Panc1 (cell line): ENCODE measurements around the gene CACNA1B. TPM values are rescaled to one million over a fixed set of nuclear protein-coding genes. Genes with fewer than 3 reads are reported as not detected.

ENCODE experiments used
- ATAC-seq: fragments of 200-7000 bp; cut with Tn5 transposase; 2 replicates; pipeline ENCODE4 v1.9.1; 2020; ENCODE audit warnings: mild to moderate bottlenecking, moderate library complexity
- BruUV-seq: library from RNA; stranded (reverse); fragments of 400-500 nt; replicated peaks from 2 replicates; lab custom pipeline; 2021; lab: Mats Ljungman, UMichigan
- CTCF ChIA-PET: fragments of 300-600 bp; sonication (Branson Sonifier 250); formaldehyde crosslinking; loops from one replicate; lab custom pipeline; 2022; ENCODE audit warnings: antibody characterized with exemption; lab: Charles Lee
- POLR2A ChIA-PET: fragments of 300-600 bp; sonication (Branson Sonifier 250); formaldehyde crosslinking; loops from one replicate; lab custom pipeline; 2022; ENCODE audit warnings: antibody characterized with exemption; lab: Charles Lee
- DNase-seq: peaks from one replicate; pipeline ENCODE4 v3.0.0-alpha.2; 2010; ENCODE audit warnings: low read depth, low spot score
- H3K27ac ChIP-seq: 2 replicates; pipeline ENCODE4 v1.5.1; 2011; ENCODE audit warnings: mild to moderate bottlenecking, low read length, inconsistent platforms
- H3K27me3 ChIP-seq: fragments of 200-500 bp; sonication (Bioruptor generic); 2 replicates; pipeline ENCODE4 v1.6.0; 2014; ENCODE audit warnings: low read length, inconsistent platforms; ENCODE audit not compliant: control insufficient read depth, insufficient read depth
- H3K36me3 ChIP-seq: fragments of 200-500 bp; sonication (Bioruptor generic); 2 replicates; pipeline ENCODE4 v1.5.1; 2014; ENCODE audit warnings: inconsistent platforms, mild to moderate bottlenecking, low read length, moderate library complexity; ENCODE audit not compliant: control insufficient read depth, insufficient read depth
- H3K4me1 ChIP-seq: 2 replicates; pipeline ENCODE4 v1.5.1; 2011; ENCODE audit warnings: inconsistent platforms, mild to moderate bottlenecking, low read length, moderate library complexity; ENCODE audit not compliant: control insufficient read depth, insufficient read depth
- H3K4me3 ChIP-seq, 2 experiments: 2 replicates each; pipeline ENCODE4 v1.5.1; 2011 to 2012; ENCODE audit warnings: low read depth in 2 of 2, low read length in 2 of 2, mild to moderate bottlenecking in 2 of 2, inconsistent platforms in 1 of 2, moderate library complexity in 1 of 2
- H3K9me3 ChIP-seq: fragments of 200-500 bp; sonication (Bioruptor generic); 2 replicates; pipeline ENCODE4 v1.5.1; 2014; ENCODE audit warnings: low read depth, mild to moderate bottlenecking, inconsistent platforms, low read length, moderate library complexity; ENCODE audit not compliant: control insufficient read depth, insufficient read depth
- POLR2AphosphoS5 ChIP-seq: IDR thresholded peaks from 2 replicates; pipeline ENCODE4 v1.6.1; 2012; ENCODE audit warnings: mild to moderate bottlenecking, low read depth, low read length, moderate library complexity
- REST ChIP-seq, 2 experiments: IDR thresholded peaks; 2 replicates each; pipeline ENCODE4 v1.6.1; 2011 to 2012; ENCODE audit warnings: low read depth in 2 of 2, control low read depth in 1 of 2, low read length in 1 of 2, mild to moderate bottlenecking in 1 of 2, moderate library complexity in 1 of 2; ENCODE audit not compliant: insufficient read depth in 1 of 2
- SIN3A ChIP-seq: IDR thresholded peaks from 2 replicates; pipeline ENCODE4 v1.6.1; 2012; ENCODE audit warnings: low read depth, mild to moderate bottlenecking, low read length, moderate library complexity, borderline replicate concordance; ENCODE audit not compliant: insufficient read depth
- TCF7L2 ChIP-seq: IDR thresholded peaks from 2 replicates; pipeline ENCODE4 v1.6.1; 2011; ENCODE audit warnings: mild to moderate bottlenecking, low read depth, low read length, inconsistent platforms
- in situ Hi-C: cut with HindIII; loops from 2 replicates; pipeline ENCODE4 v1.10.0; 2016; ENCODE audit warnings: low sequenced_read_pairs, low pct_unique_long_range_greater_than_20kb
- intact Hi-C: fragments of 100-400 bp; cut with micrococcal nuclease; formaldehyde crosslinking; loops from one replicate; pipeline ENCODE4 v1.10.0; 2022; ENCODE audit not compliant: unreplicated experiment
- total RNA-seq: library from RNA; stranded (reverse); gene quantifications from one replicate; pipeline ENCODE4 v1.2.1, GENCODE V29; 2021; ENCODE audit not compliant: unreplicated experiment
- TF ChIP-seq, protein P1 (sequence below): fragments of 450-650 bp; IDR thresholded peaks from 2 replicates; pipeline ENCODE4 v1.5.1; 2017; ENCODE audit warnings: mild to moderate bottlenecking

The CACNA1B gene
- total RNA-seq, 1 experiment from 2014 or later, result 0.49 TPM

DNA sequence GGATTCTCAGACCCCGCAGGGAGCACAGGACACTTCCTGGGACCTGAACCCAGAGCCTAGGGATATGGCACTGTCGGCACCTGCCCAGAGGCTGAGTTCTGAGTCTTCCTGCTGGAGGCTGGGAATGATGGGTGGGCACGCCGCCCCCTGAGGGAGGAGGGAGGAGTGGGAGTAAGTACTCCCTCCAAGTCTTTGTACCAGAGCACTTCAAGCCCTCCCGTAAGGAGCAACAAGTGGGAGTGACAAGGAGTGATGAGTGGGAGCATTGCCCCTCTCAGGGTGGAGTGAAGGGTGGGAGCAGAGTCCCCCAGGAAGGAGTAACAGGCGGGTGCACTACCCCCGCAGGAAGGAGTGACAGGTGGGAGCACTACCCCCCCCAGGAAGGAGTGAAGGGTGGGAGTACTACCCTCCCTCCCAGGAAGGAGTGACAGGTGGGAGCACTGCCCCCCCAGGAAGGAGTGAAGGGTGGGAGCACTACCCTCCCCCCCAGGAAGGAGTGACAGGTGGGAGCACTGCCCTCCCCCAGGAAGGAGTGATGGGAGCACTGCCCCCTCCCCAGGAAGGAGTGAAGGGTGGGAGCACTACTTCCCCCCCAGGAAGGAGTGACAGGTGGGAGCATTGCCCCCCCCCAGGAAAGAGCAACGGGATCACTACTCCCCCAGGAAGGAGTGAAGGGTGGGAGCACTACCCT, 100.1 kb downstream of the CACNA1B start:
- H3K27me3 ChIP-seq, result no peaks in the 10 kb centered on the region
- DNase-seq (no peak), ATAC-seq (no peak)
- H3K27ac ChIP-seq, result no peak overlapping the region
- no peaks in the 10 kb centered on the region for H3K36me3 ChIP-seq
- in situ Hi-C loops (no loop called here), intact Hi-C loops (no loop called here)
- no peaks in the 10 kb centered on the region for H3K4me1 ChIP-seq
- POLR2A ChIA-PET, result no interaction called here
- no peak for TF ChIP-seq REST (IDR thresholded peaks at IDR 0.05; ENCODE audit: insufficient read depth in 1 of 2, low read depth in 2 of 2, low read length in 1 of 2)
- TF ChIP-seq TCF7L2, result no peak
- TF ChIP-seq POLR2AphosphoS5, result no peak
- TF ChIP-seq, protein P1, sequence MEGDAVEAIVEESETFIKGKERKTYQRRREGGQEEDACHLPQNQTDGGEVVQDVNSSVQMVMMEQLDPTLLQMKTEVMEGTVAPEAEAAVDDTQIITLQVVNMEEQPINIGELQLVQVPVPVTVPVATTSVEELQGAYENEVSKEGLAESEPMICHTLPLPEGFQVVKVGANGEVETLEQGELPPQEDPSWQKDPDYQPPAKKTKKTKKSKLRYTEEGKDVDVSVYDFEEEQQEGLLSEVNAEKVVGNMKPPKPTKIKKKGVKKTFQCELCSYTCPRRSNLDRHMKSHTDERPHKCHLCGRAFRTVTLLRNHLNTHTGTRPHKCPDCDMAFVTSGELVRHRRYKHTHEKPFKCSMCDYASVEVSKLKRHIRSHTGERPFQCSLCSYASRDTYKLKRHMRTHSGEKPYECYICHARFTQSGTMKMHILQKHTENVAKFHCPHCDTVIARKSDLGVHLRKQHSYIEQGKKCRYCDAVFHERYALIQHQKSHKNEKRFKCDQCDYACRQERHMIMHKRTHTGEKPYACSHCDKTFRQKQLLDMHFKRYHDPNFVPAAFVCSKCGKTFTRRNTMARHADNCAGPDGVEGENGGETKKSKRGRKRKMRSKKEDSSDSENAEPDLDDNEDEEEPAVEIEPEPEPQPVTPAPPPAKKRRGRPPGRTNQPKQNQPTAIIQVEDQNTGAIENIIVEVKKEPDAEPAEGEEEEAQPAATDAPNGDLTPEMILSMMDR, result no peak
- TF ChIP-seq SIN3A, result no peak
- no TSS peak for BruUV-seq
- CTCF ChIA-PET, result no interaction called here
- H3K9me3 ChIP-seq, result no peaks in the 10 kb centered on the region
- no peak overlapping the region for H3K4me3 ChIP-seq

DNA sequence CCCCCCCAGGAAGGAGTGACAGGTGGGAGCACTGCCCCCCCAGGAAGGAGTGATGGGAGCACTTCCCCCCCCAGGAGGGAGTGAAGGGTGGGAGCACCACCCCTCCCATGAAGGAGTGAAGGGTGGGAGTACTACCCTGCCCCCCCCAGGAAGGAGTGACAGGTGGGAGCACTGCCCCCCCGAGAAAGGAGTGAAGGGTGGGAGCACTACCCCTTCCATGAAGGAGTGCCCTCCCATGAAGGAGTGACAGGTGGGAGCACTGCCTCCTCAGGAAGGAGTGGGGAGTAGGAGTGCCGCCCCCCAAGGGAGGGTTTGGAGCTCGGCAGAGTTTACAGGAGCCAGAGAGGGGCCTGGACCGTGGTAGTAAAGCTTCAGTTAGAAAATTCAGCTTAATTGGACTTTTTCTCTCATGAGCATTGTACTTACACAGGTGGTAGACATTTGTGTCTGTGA, 100.7 kb downstream of the CACNA1B start:
- H3K36me3 ChIP-seq, result no peaks in the 10 kb centered on the region
- intact Hi-C loops, result no loop called here
- no peaks in the 10 kb centered on the region for H3K4me1 ChIP-seq
- in situ Hi-C loops, result no loop called here
- ChIA-PET POLR2A (no interaction called here), CTCF (no interaction called here)
- no peaks in the 10 kb centered on the region for H3K27me3 ChIP-seq
- ATAC-seq, result no peak
- no peak for DNase-seq
- BruUV-seq, result no TSS peak
- TF ChIP-seq REST (IDR thresholded peaks at IDR 0.05; ENCODE audit: insufficient read depth in 1 of 2, low read depth in 2 of 2, low read length in 1 of 2), result no peak
- no peak for TF ChIP-seq TCF7L2
- no peak for TF ChIP-seq POLR2AphosphoS5
- TF ChIP-seq, protein P1, result no peak
- no peak for TF ChIP-seq SIN3A
- no peak overlapping the region for H3K27ac ChIP-seq
- H3K9me3 ChIP-seq, result no peaks in the 10 kb centered on the region
- no peak overlapping the region for H3K4me3 ChIP-seq
